HG03571 (cell line): Measurements from ENCODE around the gene BEAN1.

Experiments used
- ATAC-seq: cut with Tn5 transposase; IDR thresholded peaks from one replicate; pipeline ENCODE4 v1.9.1; 2021; ENCODE audit not compliant: unreplicated experiment

BEAN1 gene

GRCh38 chr16:66519482-66520373 is 92.6 kb downstream of the BEAN1 start:
- ATAC-seq: no peak

- ATAC-seq: no peak
Measured at GRCh38 chr16:66520406-66521170, 93.5 kb downstream of the BEAN1 start.

- ATAC-seq: no peak
Measured at GRCh38 chr16:66521252-66521713, 94.2 kb downstream of the BEAN1 start.

DNA sequence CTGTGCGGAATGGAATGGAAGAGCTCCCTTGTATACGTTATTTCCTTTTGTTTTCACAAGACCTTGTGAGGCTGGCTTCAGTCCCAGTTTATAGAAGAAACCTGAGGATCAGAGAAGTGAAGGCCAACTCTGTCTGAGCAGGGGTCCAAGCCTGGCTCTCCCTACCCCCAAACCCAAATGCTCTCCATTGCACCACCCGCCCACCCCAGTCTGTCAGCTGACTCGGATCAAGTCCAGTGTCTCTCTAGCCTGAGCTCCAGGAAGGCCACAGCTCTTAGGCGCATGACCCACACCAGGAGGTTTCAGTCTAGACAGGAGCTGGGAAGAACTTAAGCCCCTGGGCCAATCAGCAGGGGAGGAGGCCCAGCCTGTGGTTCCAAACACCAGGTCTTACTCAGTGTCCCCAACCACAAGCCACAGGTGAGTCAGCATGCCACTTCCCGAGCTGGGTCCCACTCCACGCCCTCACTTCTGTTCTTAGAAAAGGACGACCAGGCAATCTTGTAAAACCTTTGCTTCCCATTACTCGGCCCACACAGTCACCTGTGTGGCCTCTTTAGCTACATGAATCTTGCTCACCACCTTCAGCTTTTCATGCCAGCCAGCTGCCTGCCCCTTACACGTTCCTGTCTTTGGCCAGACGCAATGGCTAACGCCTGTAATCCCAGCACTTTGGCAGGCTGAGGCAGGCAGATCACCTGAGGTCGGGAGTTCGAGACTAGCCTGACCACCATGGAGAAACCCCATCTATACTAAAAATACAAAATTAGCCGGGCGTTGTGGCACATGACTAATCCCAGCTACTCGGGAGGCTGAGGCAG is 95.1 kb downstream of the BEAN1 start:
- ATAC-seq: peak; percentile 35

- no peak for ATAC-seq
Measured at GRCh38 chr16:66522816-66523590, 95.9 kb downstream of the BEAN1 start.

GRCh38 chr16:66523861-66524354 is 96.8 kb downstream of the BEAN1 start:
- ATAC-seq: no peak

DNA sequence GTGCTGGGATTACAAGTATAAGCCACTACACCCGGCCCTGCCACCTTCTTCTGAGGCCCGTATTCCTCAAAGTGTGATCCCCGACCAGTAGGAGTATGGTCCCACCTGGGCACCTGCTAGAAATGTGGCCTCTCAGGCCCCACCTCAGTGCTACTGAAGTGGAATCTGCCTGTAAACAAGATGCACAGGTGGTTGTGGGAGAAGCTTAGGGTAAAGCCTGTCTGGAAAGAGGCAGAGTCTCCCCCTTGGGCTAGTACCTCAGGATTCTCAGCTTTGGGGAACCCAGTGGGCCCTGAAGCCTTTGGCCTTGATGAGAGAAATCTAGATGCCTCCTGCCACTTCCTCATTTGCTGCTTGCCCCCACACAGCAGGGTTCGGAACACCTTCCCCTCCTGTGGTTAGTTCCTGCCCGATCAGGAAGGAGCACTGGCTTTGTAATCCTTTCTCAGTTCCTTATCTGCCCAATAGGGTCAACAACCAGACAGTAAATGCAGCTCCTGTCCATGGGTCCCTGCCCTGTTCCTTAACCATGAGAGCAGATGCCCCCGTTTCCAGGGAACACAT is 97.6 kb downstream of the BEAN1 start:
- peak; percentile 63 for ATAC-seq

DNA sequence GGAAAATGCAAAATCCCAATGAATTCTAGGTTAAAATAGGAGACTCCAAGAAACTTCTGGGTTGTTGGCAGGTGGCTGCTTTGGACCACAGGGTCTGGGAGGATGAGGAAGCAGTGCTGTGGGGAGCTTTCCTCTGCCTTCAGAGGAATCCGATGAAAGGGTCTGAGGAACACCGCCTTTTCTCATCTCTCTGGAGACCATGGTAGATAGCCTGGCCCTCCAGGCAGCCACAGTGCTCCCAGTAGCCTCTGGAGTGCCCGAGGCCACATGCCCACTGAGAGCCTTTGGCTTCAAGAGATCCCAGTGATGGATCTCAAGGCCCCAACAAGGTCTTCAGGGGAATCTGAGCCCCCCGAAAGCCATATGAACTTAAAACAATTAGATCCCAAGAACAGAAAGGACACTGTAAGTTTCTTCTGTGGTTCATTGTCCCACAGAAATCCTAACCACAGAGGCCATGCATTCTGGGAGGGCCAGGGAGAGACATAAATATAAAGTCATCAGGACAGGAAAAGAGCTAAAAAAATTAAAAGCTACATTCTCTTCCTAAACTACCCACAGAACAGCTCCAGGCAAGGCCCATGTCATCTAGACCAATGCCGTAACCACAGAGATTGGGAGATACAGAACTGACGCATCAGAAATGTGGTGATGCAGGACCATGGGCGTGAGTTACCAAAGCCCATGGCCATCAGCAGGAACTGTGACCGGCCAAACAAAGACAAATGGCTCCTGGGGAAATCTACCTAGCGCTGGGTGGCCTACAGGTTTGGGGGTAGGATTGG is 98.5 kb downstream of the BEAN1 start:
- no peak for ATAC-seq

DNA sequence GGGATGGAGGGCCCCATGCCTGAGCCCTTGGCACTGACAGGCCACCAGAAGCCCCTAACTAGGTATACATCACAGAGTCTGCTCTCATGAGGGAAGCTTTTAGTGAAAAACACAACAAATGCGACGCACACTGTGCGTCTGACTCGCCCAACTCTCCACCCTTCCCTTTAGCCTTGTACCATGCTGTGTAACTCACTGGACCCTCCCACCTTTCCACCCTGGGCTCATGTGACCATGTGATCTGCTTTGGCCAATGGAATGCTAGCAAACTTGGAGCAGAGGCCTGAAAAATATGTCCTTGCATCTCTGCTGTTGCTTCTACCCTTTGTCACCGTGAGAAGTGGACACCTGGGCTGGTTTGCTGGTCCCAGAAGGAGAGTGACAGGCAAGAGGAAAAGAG is 101.2 kb downstream of the BEAN1 start:
- no peak for ATAC-seq

GRCh38 chr16:66529475-66529874 is 102.4 kb downstream of the BEAN1 start:
- no peak for ATAC-seq
